ENCODE measurements around the gene INSC. TPM values are rescaled to one million over a fixed set of nuclear protein-coding genes. Genes with fewer than 3 reads are reported as not detected.

The INSC gene
- total and polyA plus RNA-seq, 2 of the 8 experiments (the other 6 are each of a cell fraction or from before 2014, with no cell fraction given), result 0.58 to 0.59 TPM

- no peak for TF ChIP-seq JUND (IDR thresholded peaks at IDR 0.05; ENCODE audit: low read length)
- TF ChIP-seq GABPA (IDR thresholded peaks at IDR 0.05; ENCODE audit: borderline replicate concordance, insufficient read depth, low read length), result no peak
- no peak for TF ChIP-seq EGR1 (IDR thresholded peaks at IDR 0.05; ENCODE audit: borderline replicate concordance, low read depth, low read length)
- TF ChIP-seq BACH1 (IDR thresholded peaks at IDR 0.05; ENCODE audit: low read length), result no peak
- no peak for TF ChIP-seq RAD21 (IDR thresholded peaks at IDR 0.05 in 1 of 2, conservative IDR thresholded peaks at IDR 0.05 in 1 of 2; ENCODE audit: low read depth in 2 of 2, low read length in 2 of 2)
- no peak for TF ChIP-seq SP4 (IDR thresholded peaks at IDR 0.05; ENCODE audit: low read length)
- TF ChIP-seq RFX5 (IDR thresholded peaks at IDR 0.05; ENCODE audit: borderline replicate concordance, low read depth, low read length), result no peak
- TF ChIP-seq CBX5 (IDR thresholded peaks at IDR 0.05; ENCODE audit: low read depth, low read length), result no peak
- no peak for TF ChIP-seq CEBPB (IDR thresholded peaks at IDR 0.05; ENCODE audit: low read depth, low read length)
- no peak for TF ChIP-seq CTCF (IDR thresholded peaks at IDR 0.05; ENCODE audit: control extremely low read depth in 1 of 3, insufficient read depth in 1 of 3, low read depth in 1 of 3, low read length in 3 of 3)
- no peak for TF ChIP-seq BCL11A (IDR thresholded peaks at IDR 0.05; ENCODE audit: low read depth in 2 of 2, low read length in 2 of 2)
- no peak for TF ChIP-seq RXRA (IDR thresholded peaks at IDR 0.05; ENCODE audit: insufficient read depth, low read depth, low read length)
- TF ChIP-seq ZNF274 (IDR thresholded peaks at IDR 0.05; ENCODE audit: borderline replicate concordance, extremely low read depth, low read length), result no peak
- TF ChIP-seq, protein P1, sequence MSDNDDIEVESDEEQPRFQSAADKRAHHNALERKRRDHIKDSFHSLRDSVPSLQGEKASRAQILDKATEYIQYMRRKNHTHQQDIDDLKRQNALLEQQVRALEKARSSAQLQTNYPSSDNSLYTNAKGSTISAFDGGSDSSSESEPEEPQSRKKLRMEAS (IDR thresholded peaks at IDR 0.05), result no peak
- TF ChIP-seq POLR2A (IDR thresholded peaks at IDR 0.05; ENCODE audit: control extremely low read depth in 1 of 2, low read depth in 2 of 2, low read length in 2 of 2), result no peak
- no peak for TF ChIP-seq EZH2 (IDR thresholded peaks at IDR 0.05; ENCODE audit: low read depth, low read length, severe bottlenecking)
- TF ChIP-seq NANOG (IDR thresholded peaks at IDR 0.05; ENCODE audit: insufficient read depth, low read depth, low read length, poor library complexity, severe bottlenecking), result no peak
- TF ChIP-seq PHF8 (conservative IDR thresholded peaks at IDR 0.05; ENCODE audit: low read depth, low read length), result no peak
Observed at GRCh38 chr11:15166204-15166603, 51.5 kb downstream of the INSC start (continued).
